ENCODE measurements around the gene TBX5.

- TF ChIP-seq CTCF (IDR thresholded peaks at IDR 0.05) (no peak), POLR2A (IDR thresholded peaks at IDR 0.05) (no peak)
Measured at GRCh38 chr12:114306646-114307045, 99.3 kb downstream of the TBX5 start.
